Measurements from ENCODE around the gene SERPINE2. TPM values are rescaled to one million over a fixed set of nuclear protein-coding genes. Genes with fewer than 3 reads are reported as not detected.

The SERPINE2 gene
- total and polyA plus RNA-seq, 8 donors, result 21.7 to 107 (median 81.8) TPM

DNA sequence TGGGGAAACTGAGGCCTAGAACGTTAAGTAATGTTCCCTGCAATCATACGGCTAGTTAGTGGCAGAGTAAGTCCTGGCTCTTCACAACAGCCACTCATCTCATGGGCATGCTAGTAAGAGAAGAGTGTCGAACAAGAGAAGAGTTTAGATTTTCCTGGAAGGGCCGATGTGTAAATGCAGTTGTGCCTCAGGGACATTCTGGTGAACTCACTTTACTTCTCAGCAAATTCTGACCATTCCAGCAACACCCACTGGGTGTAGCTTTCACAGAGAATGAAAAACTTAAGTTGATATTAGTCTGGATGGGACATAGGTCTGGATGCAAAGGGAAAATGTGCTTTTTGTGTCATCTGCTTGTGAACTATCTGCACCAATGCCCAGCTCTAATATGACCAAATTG, 58.3 kb downstream of the SERPINE2 start:
- Histone ChIP-seq H3K36me3 (no peaks in the 10 kb centered on the region), H3K27me3 (no peaks in the 10 kb centered on the region), H3K4me3 (no peak overlapping the region), H3K9me3 (no peaks in the 10 kb centered on the region), H3K4me1 (no peaks in the 10 kb centered on the region), H3K27ac (no peak overlapping the region)
- intact Hi-C loops (cut with DNase I), result no loop called here
- no peak for ATAC-seq
- TF ChIP-seq, protein P1, sequence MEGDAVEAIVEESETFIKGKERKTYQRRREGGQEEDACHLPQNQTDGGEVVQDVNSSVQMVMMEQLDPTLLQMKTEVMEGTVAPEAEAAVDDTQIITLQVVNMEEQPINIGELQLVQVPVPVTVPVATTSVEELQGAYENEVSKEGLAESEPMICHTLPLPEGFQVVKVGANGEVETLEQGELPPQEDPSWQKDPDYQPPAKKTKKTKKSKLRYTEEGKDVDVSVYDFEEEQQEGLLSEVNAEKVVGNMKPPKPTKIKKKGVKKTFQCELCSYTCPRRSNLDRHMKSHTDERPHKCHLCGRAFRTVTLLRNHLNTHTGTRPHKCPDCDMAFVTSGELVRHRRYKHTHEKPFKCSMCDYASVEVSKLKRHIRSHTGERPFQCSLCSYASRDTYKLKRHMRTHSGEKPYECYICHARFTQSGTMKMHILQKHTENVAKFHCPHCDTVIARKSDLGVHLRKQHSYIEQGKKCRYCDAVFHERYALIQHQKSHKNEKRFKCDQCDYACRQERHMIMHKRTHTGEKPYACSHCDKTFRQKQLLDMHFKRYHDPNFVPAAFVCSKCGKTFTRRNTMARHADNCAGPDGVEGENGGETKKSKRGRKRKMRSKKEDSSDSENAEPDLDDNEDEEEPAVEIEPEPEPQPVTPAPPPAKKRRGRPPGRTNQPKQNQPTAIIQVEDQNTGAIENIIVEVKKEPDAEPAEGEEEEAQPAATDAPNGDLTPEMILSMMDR (IDR thresholded peaks at IDR 0.05), result no peak
- no peak for DNase-seq

DNA sequence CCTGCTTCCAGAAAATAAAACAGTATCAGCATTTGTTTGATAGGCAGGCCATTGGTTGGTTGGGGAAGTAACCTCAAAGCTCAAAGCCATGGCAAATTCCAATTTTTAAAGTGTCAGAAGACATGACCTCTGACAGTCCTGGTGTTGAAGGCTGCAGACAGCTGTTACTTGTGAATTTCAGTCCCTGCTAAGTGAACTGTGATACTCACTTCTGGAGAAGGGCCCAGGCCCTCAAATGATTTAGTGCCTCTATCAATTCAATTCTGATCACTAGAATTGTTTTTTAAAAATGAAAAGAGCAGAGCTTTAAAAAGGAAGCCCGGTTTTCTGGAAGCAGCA, 58.7 kb downstream of the SERPINE2 start:
- intact Hi-C loops (cut with DNase I), result no loop called here
- H3K27ac ChIP-seq, result no peak overlapping the region
- H3K4me1 ChIP-seq, result no peaks in the 10 kb centered on the region
- H3K4me3 ChIP-seq, result no peak overlapping the region
- no peaks in the 10 kb centered on the region for H3K36me3 ChIP-seq
- H3K27me3 ChIP-seq, result no peaks in the 10 kb centered on the region
- no peak for ATAC-seq
- DNase-seq, result no peak
- TF ChIP-seq, protein P1 (IDR thresholded peaks at IDR 0.05), result no peak
- no peaks in the 10 kb centered on the region for H3K9me3 ChIP-seq

DNA sequence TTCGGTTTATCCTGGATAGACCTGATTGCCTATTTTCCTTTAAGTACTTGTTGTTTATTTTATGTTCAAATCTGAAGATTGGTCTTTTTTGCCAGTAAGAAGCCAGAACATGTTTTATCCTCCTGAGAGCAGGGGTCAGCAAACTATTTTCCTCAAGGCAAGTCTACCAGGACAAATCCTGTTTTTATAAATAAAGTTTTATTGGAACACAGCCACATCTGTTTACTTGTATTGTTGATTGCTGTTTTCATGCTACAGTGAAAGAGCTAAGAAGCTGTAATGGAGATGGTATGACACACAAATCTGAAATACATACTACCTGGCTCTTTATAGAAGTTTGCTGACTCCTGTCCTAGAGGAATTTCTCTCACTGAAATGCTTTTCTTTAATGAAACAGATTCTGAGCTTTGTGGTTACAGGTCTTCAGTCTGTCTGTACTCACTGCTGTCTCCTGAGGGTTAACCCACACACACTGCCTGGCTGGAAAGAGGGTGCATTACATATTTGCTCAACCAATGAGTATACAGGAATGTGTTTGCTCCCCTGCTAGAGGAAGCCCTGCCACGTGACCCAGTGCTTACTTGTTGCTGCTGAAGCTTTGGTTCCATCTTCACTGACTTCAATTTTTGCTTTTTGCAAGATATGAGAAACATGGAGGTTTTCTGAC, 59.2 kb downstream of the SERPINE2 start:
- H3K4me3 ChIP-seq, result no peak overlapping the region
- no peaks in the 10 kb centered on the region for H3K9me3 ChIP-seq
- no peak overlapping the region for H3K27ac ChIP-seq
- H3K27me3 ChIP-seq, result no peaks in the 10 kb centered on the region
- ATAC-seq (no peak), DNase-seq (no peak)
- intact Hi-C loops (cut with DNase I), result no loop called here
- H3K4me1 ChIP-seq, result no peaks in the 10 kb centered on the region
- TF ChIP-seq, protein P1 (IDR thresholded peaks at IDR 0.05), result no peak
- no peaks in the 10 kb centered on the region for H3K36me3 ChIP-seq

DNA sequence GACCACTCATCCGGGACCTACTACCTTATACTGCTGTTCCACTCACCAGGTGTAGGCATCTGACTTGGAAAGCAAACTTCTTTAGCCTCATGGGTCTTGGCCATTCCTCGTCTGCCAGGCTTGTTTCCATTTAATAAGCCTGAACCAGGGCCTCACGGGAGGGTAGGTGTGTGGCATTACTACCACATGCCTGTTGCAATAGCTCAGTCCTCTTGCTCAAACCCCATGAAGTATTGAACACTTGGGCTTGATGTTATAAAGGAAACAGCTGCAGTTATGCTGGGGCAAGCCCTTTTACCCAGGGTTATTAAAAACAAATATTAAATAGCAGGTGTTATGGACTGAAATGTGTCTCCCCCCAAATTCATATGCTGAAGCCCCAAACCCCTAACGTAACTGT, 60.6 kb downstream of the SERPINE2 start:
- Histone ChIP-seq H3K27ac (no peak overlapping the region), H3K27me3 (no peaks in the 10 kb centered on the region), H3K36me3 (no peaks in the 10 kb centered on the region), H3K4me1 (no peaks in the 10 kb centered on the region), H3K4me3 (no peak overlapping the region), H3K9me3 (no peaks in the 10 kb centered on the region)
- ATAC-seq (no peak), DNase-seq (no peak)
- TF ChIP-seq, protein P1 (IDR thresholded peaks at IDR 0.05), result no peak
- intact Hi-C loops (cut with DNase I), result no loop called here

DNA sequence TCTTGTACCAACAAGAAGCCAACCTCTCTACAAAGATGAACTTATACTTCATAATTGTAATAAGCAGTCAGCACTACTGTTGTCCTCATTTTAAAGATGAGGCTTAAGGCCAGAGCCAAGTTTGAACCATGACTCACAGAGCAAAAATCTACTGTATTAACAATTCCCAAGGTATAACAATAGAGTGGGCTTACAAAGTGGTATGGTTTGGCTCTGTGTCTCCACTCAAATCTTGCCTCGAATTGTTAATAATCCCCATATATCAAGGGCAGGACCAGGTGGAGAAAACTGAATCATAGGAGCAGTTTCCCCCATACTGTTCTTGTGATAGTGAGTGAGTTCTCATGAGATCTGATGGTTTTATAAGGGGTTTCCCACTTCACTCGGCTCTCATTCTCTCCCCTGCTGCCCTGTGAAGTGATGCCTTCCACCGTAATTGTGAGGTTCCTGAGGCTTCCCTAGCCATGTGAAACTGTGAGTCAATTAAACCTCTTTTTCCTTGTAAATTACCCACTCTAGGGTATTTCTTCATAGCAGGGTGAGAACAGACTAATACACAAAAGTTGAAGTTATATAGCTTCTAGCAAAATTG, 62.4 kb downstream of the SERPINE2 start:
- DNase-seq (no peak), ATAC-seq (no peak)
- TF ChIP-seq, protein P1 (IDR thresholded peaks at IDR 0.05), result no peak
- no peaks in the 10 kb centered on the region for H3K36me3 ChIP-seq
- H3K27ac ChIP-seq, result no peak overlapping the region
- no peaks in the 10 kb centered on the region for H3K27me3 ChIP-seq
- intact Hi-C loops (cut with DNase I), result no loop called here
- H3K9me3 ChIP-seq, result no peaks in the 10 kb centered on the region
- H3K4me3 ChIP-seq, result no peak overlapping the region
- no peaks in the 10 kb centered on the region for H3K4me1 ChIP-seq
